ENCODE data around the gene PLCD4. TPM values are rescaled to one million over a fixed set of nuclear protein-coding genes. Genes with fewer than 3 reads are reported as not detected.
A peak's percentile ranks its signal among the peaks of the same experiment; 100 is the strongest.

PLCD4 gene
- total and polyA plus RNA-seq, 4 donors: 0.05 to 0.51 (median 0.12) TPM

DNA sequence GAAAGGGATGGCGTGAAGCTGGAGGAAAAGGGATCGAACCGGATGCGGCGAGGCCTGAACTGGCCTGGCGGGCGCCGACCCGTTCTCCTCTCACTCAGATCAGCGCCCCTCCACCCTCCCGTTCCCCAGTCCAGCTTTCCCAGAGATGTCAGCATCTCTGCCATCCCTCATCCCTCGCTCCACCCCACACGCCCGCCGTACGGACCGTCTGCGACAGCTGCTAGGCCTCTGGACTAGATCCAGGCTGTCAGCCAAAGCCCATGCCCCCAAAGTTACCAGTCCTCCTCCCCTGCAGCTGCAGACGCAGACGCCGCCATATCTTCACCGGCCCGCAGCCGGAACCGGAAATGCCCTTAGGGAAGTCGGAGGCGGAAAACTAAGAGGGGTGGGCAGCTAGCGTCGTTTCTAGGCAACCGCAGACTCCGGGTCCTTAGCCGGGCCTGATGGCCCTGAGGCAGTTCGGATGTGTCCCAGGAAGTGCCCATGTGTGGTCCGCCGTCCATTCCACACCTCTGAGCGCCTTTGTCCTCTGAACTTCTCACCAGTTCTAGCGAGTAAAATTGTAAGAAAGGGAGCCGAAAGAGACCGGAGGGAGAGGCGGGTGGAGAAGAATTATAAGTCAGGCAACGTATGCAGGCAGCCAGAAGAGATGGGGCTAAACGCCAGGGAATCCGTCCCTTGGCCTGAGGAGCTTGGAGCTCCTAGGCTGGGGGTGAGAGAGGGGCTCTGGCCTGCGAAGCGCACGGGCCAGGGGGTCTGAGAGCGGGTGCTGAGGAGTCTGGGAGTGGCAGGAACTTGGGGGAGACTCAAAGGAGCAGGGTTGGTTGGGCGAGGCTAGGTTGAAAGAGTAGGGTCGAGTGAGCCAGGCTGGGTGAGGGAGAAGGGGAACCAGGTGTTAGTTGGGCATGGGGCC is 64.2 kb downstream of the PLCD4 start, which contains the start of the genes RNF25 and STK36 (continued):
- TF ChIP-seq, protein P1, sequence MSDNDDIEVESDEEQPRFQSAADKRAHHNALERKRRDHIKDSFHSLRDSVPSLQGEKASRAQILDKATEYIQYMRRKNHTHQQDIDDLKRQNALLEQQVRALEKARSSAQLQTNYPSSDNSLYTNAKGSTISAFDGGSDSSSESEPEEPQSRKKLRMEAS (IDR thresholded peaks at IDR 0.05): peak; percentile 81
- peak; percentile 95 for TF ChIP-seq YY1 (IDR thresholded peaks at IDR 0.05)
- TF ChIP-seq, protein P2, sequence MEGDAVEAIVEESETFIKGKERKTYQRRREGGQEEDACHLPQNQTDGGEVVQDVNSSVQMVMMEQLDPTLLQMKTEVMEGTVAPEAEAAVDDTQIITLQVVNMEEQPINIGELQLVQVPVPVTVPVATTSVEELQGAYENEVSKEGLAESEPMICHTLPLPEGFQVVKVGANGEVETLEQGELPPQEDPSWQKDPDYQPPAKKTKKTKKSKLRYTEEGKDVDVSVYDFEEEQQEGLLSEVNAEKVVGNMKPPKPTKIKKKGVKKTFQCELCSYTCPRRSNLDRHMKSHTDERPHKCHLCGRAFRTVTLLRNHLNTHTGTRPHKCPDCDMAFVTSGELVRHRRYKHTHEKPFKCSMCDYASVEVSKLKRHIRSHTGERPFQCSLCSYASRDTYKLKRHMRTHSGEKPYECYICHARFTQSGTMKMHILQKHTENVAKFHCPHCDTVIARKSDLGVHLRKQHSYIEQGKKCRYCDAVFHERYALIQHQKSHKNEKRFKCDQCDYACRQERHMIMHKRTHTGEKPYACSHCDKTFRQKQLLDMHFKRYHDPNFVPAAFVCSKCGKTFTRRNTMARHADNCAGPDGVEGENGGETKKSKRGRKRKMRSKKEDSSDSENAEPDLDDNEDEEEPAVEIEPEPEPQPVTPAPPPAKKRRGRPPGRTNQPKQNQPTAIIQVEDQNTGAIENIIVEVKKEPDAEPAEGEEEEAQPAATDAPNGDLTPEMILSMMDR (IDR thresholded peaks at IDR 0.05; ENCODE audit: low read depth, low read length, missing input control): no peak
- TF ChIP-seq RAD21 (IDR thresholded peaks at IDR 0.05): no peak
- TF ChIP-seq GABPA (IDR thresholded peaks at IDR 0.05 in 1 of 2, conservative IDR thresholded peaks at IDR 0.05 in 1 of 2): peak; percentile 98 to 99
- TF ChIP-seq FOXA2 (IDR thresholded peaks at IDR 0.05): no peak
- TF ChIP-seq, protein P3, sequence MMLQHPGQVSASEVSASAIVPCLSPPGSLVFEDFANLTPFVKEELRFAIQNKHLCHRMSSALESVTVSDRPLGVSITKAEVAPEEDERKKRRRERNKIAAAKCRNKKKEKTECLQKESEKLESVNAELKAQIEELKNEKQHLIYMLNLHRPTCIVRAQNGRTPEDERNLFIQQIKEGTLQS (IDR thresholded peaks at IDR 0.05): no peak
- no peak for TF ChIP-seq JUND (IDR thresholded peaks at IDR 0.05)
- no peak for TF ChIP-seq HNF4G (IDR thresholded peaks at IDR 0.05)

DNA sequence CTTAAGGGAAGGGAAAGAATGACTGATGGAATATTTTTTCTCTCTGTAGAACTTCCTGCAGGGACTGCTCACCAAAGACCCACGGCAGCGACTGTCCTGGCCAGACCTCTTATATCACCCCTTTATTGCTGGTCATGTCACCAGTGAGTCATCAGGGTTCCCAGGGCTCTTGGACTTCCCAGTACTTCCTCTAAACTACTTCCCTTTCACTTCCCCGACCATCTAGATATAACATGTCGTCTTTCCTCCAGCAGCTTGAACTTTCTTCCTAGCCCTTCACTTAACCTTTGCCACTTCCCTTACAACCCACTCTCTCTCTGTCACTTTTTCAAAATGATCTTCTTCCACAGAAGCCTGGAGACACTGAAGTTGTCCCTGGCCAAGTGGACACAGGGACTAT is 71.4 kb downstream of the PLCD4 start:
- Histone ChIP-seq H3K9ac (ENCODE audit: low read depth in 1 of 2, low read length in 2 of 2) (no peak overlapping the region), H3K36me3 (ENCODE audit: control insufficient read depth in 4 of 4, insufficient read depth in 3 of 4, low read depth in 1 of 4, low read length in 3 of 4) (peaks cover 0 to 22% (median 9%) of the 10 kb centered on the region in 4 donors), H3K4me3 (ENCODE audit: low read depth in 1 of 3, low read length in 3 of 3) (no peak overlapping the region), H3K4me1 (ENCODE audit: control insufficient read depth in 4 of 4, insufficient read depth in 4 of 4, low read length in 3 of 4) (no peaks in the 10 kb centered on the region), H3K9me3 (ENCODE audit: control insufficient read depth in 4 of 4, low read length in 3 of 4) (no peaks in the 10 kb centered on the region), H3K27me3 (ENCODE audit: control insufficient read depth in 4 of 4, insufficient read depth in 4 of 4, low read length in 3 of 4) (no peaks in the 10 kb centered on the region), H3K27ac (ENCODE audit: low read depth in 1 of 2, low read length in 2 of 2) (no peak overlapping the region)
- WGBS: 69% methylated on average over 4 of the region's 4 CpGs
- DNase-seq (ENCODE audit: low spot score): no peak
- TF ChIP-seq, protein P4, sequence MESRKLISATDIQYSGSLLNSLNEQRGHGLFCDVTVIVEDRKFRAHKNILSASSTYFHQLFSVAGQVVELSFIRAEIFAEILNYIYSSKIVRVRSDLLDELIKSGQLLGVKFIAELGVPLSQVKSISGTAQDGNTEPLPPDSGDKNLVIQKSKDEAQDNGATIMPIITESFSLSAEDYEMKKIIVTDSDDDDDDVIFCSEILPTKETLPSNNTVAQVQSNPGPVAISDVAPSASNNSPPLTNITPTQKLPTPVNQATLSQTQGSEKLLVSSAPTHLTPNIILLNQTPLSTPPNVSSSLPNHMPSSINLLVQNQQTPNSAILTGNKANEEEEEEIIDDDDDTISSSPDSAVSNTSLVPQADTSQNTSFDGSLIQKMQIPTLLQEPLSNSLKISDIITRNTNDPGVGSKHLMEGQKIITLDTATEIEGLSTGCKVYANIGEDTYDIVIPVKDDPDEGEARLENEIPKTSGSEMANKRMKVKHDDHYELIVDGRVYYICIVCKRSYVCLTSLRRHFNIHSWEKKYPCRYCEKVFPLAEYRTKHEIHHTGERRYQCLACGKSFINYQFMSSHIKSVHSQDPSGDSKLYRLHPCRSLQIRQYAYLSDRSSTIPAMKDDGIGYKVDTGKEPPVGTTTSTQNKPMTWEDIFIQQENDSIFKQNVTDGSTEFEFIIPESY (IDR thresholded peaks at IDR 0.05): no peak
- TF ChIP-seq SP1 (IDR thresholded peaks at IDR 0.05): no peak
- no peak for TF ChIP-seq FOXA2 (IDR thresholded peaks at IDR 0.05)
- no peak for TF ChIP-seq EGR1 (IDR thresholded peaks at IDR 0.05; ENCODE audit: low read depth in 2 of 2)
- TF ChIP-seq, protein P3 (IDR thresholded peaks at IDR 0.05): no peak
- TF ChIP-seq, protein P5, sequence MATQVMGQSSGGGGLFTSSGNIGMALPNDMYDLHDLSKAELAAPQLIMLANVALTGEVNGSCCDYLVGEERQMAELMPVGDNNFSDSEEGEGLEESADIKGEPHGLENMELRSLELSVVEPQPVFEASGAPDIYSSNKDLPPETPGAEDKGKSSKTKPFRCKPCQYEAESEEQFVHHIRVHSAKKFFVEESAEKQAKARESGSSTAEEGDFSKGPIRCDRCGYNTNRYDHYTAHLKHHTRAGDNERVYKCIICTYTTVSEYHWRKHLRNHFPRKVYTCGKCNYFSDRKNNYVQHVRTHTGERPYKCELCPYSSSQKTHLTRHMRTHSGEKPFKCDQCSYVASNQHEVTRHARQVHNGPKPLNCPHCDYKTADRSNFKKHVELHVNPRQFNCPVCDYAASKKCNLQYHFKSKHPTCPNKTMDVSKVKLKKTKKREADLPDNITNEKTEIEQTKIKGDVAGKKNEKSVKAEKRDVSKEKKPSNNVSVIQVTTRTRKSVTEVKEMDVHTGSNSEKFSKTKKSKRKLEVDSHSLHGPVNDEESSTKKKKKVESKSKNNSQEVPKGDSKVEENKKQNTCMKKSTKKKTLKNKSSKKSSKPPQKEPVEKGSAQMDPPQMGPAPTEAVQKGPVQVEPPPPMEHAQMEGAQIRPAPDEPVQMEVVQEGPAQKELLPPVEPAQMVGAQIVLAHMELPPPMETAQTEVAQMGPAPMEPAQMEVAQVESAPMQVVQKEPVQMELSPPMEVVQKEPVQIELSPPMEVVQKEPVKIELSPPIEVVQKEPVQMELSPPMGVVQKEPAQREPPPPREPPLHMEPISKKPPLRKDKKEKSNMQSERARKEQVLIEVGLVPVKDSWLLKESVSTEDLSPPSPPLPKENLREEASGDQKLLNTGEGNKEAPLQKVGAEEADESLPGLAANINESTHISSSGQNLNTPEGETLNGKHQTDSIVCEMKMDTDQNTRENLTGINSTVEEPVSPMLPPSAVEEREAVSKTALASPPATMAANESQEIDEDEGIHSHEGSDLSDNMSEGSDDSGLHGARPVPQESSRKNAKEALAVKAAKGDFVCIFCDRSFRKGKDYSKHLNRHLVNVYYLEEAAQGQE (IDR thresholded peaks at IDR 0.05): no peak

Data from liver (tissue), 9 donors.